GM19035 (cell line): ENCODE results near the gene INSRR.

Source experiments
- ATAC-seq: cut with Tn5 transposase; IDR thresholded peaks from one replicate; pipeline ENCODE4 v1.9.1; 2021; ENCODE audit not compliant: unreplicated experiment

INSRR gene

GRCh38 chr1:156834322-156834721 is 24.6 kb downstream of the INSRR start:
- ATAC-seq: no peak

DNA sequence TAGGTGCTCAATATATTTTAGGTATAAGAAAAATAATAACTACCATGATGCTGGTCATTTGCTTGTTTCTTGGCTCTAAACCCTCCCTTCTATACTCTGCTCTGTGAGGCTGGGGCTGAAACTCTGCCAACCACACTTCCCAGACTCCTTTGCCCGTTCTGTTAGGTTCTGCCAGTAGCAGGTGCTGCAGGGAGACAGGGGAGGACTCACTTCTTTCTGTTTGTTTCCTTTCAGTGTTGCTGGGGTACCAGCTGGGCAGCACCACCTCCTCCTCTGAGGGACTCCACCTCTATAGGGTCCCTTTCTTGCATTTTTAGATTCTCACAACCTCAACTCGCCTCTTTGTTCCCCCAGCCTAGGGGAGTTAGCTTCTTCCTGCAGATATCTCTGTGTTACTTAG is 25.3 kb downstream of the INSRR start:
- ATAC-seq: no peak

DNA sequence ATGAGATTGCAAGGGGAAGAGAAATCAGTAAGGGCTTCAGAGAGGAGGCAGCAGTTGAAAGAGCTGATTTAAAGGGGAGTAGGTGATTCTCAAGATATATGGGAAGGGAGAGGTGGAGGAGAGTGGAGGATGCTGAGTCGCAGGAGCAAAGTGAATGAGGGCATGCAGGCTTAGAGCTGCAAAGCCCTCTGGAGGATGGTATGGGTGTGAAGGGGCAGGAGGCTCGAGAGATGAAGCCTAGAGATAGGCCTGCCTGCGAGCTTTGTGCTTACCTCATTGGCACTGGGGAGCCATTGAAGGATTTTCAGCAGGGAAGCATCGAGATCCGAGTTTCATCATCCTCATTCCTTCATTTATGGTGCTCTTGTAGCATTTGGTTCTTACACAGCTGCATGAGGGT is 26.5 kb downstream of the INSRR start:
- no peak for ATAC-seq

GRCh38 chr1:156828400-156829124 is 30.4 kb downstream of the INSRR start:
- no peak for ATAC-seq

- no peak for ATAC-seq
These were observed 32.3 kb downstream of the INSRR start for GRCh38 chr1:156826630-156827029.

DNA sequence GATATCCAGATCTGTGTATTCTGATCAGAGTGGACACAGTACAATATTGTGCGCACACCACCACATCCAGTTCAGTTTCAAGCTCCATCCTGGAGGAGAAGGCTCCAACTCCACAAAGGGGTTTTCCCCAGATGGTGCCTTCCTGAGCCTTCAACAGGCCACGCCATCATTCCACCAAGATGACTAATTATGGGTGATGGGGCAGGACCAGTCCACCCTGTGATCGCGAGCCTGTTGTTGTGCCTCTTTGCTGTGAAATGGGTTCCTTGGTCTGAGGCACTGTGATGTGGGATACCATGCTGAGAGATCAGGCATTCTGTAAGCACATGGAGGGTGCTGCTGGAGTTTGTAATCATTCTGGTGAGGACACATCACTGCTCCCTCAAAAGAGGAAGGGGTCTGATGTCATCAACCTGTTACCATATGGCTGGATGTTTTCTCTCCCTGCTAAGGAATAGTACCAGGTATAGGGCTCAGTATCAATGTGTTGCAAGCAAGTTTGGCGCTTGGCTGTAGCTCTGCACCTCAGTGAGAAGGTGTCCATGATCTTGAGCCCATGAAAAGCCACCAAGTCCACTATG is 35.6 kb downstream of the INSRR start:
- no peak for ATAC-seq

GRCh38 chr1:156822680-156823079 is 36.2 kb downstream of the INSRR start:
- ATAC-seq: no peak

DNA sequence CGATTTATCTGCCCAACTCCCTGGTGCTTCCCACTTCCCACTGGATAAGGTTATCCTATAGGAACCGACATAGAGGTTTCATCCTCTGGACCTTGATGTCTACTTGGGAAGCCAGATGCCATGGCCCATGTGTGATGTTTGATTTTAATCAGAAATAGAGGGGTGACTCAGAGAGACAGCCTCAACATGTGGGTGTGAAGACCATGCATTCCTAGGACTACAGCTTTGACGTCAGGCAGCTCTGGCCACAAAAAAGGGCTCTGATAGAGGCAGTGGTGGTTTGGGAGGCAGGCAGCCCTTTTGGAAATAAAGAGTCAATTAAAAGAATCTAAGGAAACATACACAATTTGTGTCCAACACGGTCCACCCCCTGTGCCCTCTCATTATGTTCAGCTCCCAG is 37.1 kb downstream of the INSRR start:
- no peak for ATAC-seq

GRCh38 chr1:156816561-156817328 is 42.2 kb downstream of the INSRR start, which contains the start of gene SH2D2A:
TSS of gene SH2D2A (minus strand) at chr1:156816848. CDS start at chr1:156816708, 140 bp downstream.
- no peak for ATAC-seq

- ATAC-seq: no peak
These were observed 42.9 kb downstream of the INSRR start for GRCh38 chr1:156815961-156816422.

DNA sequence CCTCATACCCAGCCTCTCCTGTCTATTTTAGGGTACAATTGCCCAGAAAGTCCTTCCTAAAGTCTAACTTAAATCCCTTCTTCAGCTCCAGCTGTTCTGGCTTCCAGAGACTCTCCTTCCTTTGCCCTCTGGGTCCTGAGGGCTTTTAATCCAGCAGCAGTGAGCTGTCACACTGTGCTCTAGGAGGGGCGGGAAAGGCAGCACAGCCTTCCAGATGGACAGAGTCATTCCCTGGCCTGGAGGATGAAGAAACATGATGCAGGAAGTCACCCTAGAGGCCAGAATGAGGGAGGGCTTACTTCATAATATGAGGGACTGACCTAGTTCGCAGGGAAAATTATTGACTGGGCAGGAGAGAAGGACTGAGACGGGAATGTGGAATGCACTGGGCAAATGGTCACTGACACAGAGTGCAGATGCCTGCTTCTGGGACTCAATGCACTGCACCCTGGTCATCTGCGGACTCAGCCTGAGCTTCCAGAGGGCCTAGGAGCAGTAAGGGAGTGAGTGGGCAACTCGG is 43.5 kb downstream of the INSRR start:
- ATAC-seq: no peak

GRCh38 chr1:156814571-156815260 is 44.2 kb downstream of the INSRR start:
- ATAC-seq: no peak

GRCh38 chr1:156813750-156814570 is 45.0 kb downstream of the INSRR start:
- no peak for ATAC-seq

DNA sequence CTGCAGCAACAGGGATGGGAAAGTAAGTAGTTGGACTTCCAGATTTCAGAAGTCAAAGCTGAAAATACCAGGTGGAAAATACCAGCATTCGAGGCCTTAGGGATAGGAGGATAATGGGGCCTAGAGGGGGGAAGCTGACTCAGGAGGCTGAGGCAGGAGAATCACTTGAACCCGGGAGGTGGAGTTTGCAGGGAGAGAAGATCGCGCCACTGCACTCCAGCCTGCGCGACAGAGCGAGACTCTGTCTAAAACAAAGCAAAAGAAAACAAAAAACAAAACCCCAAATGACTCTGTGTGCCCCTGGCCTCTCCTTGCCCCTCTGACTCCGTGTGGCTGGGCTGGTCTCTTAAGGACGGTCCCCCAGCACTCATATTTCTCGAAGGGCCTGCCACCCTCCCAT is 45.6 kb downstream of the INSRR start:
- no peak for ATAC-seq

GRCh38 chr1:156812293-156812990 is 46.5 kb downstream of the INSRR start:
- no peak for ATAC-seq

DNA sequence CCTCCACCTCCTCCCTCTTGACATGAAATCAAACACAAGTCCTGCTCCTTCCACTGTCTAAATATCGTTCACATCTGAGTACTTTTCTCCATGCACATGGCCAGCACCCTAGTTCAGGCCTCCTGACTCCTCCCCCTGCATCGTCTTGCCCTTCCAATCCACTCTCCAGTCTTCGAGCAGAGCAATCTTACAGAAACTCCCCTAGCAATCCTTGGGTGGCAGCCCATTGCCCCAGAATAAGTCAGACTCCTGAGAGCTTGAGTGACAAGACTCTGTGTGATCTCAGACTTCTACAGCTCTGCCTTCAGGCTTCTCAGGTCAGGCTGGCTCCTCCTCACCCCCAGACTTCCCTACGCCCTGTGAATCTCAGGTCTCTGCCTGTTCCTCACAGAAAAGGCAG is 47.7 kb downstream of the INSRR start:
- no peak for ATAC-seq

DNA sequence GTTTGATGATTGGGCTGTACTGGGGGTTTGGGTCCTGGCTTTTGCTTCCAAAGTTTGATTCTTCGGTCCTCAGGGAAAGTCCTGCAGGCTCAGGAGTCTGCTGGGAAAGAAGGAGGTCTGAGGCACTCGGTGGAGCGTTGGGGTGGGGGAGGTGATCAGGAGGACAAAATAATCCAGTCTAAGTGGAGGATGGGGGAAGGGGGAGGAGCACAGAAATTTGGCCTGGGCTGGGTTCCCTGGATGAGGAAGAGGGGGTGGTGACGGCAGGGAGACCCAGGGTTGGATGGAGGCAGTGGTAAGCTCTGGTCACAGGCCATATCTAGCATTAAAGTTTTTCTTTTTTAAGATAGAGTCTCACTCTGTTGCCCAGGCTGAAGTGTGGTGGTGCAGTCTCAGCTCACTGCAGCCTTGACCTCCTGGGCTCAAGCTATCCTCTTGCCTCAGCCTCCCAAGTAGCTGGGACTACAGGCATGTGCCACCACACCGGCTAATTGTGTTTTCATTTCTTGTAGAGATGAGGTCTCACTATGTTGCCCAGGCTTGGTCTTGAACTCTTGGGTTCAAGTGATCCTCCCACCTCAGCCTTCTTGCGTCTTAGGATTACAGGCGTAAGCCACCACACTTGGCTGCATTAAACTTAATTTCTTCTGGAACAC is 49.1 kb downstream of the INSRR start:
- ATAC-seq: no peak

GRCh38 chr1:156809281-156809680 is 49.6 kb downstream of the INSRR start:
- ATAC-seq: no peak
